ENCODE results near the gene MGARP. TPM values are rescaled to one million over a fixed set of nuclear protein-coding genes. Genes with fewer than 3 reads are reported as not detected.

Gene MGARP
- total and polyA plus RNA-seq, 12 donors, result 0.36 to 2.3 (median 1.4) TPM; not detected in 1

DNA sequence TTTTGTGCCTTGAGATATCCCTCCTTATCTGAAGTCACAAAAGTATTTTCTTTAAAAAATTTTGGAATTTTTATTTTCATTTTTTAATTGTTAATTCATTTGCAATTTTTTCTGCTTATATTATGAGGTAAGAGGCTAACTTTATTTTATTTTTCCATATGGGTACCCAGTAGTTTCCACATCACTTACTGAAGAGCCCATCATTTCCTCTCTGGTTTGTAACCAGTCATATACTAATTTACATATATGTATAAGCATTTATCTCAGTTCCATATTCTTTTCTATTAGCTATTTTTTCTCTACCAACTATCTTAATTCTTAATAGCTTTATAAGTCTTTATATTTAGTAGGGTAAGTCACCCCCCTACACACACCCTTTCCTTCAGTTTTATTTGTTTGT is 27.0 kb downstream of the MGARP start:
- no peak for ATAC-seq
- Histone ChIP-seq H3K27me3 (no peaks in the 10 kb centered on the region), H3K4me1 (no peaks in the 10 kb centered on the region), H3K9me3 (no peaks in the 10 kb centered on the region), H3K36me3 (no peaks in the 10 kb centered on the region), H3K4me3 (no peak overlapping the region), H3K27ac (no peak overlapping the region)
- intact Hi-C loops (cut with DNase I), result no loop called here
- DNase-seq, result no peak
- TF ChIP-seq, protein P1, sequence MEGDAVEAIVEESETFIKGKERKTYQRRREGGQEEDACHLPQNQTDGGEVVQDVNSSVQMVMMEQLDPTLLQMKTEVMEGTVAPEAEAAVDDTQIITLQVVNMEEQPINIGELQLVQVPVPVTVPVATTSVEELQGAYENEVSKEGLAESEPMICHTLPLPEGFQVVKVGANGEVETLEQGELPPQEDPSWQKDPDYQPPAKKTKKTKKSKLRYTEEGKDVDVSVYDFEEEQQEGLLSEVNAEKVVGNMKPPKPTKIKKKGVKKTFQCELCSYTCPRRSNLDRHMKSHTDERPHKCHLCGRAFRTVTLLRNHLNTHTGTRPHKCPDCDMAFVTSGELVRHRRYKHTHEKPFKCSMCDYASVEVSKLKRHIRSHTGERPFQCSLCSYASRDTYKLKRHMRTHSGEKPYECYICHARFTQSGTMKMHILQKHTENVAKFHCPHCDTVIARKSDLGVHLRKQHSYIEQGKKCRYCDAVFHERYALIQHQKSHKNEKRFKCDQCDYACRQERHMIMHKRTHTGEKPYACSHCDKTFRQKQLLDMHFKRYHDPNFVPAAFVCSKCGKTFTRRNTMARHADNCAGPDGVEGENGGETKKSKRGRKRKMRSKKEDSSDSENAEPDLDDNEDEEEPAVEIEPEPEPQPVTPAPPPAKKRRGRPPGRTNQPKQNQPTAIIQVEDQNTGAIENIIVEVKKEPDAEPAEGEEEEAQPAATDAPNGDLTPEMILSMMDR (IDR thresholded peaks at IDR 0.05), result no peak

DNA sequence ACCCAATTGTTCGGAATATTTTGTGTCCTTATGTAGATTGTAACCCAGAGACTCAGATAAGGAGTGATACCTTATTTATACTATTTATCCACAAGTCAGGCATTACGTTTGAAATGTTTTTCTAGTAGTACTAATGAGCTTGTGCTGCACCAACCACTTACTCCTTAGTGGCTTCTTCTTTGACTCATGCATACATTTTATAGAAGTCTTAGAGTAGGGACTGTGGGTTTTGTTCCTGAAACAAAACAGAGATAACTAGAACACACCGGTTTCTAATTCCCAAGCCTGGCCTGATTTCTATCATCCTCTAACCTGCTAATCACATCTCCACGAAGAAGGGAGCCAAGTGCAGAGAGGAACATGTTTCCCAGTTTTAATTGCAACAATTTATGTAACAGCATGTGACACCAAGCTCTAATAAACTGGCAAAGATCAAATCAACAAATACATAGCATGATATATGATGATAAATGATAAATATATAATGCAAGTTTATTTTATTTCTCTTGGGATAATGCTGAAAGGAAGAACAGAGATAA is 32.3 kb downstream of the MGARP start:
- H3K4me3 ChIP-seq, result no peak overlapping the region
- H3K36me3 ChIP-seq, result no peaks in the 10 kb centered on the region
- DNase-seq (no peak), ATAC-seq (no peak)
- no peak overlapping the region for H3K27ac ChIP-seq
- H3K4me1 ChIP-seq, result peaks cover 0 to 5% (median 0%) of the 10 kb centered on the region in 9 donors
- intact Hi-C loops (cut with DNase I), result no loop called here
- 70 to 76% methylated on average over 4 of the region's 4 CpGs for WGBS, 2 donors
- TF ChIP-seq, protein P1 (IDR thresholded peaks at IDR 0.05), result no peak
- no peaks in the 10 kb centered on the region for H3K27me3 ChIP-seq
- no peaks in the 10 kb centered on the region for H3K9me3 ChIP-seq

DNA sequence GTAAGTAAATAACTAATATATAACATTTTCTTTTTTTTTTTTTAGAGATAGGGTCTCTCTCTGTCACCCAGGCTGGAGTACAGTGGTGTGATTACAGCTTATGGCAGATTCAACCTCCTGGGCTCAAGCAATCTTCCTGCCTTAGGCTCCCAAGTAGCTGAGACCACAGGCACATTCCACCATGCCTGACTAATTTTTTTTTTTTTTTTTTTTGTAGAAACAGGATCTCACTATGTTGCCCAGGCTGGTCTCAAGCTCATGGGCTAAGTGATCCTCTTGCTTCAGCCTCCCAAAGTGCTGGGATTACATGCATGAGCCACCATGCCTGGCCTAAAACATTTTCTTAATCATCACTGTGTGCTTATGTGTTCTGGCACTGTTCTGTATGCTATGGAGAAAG is 32.8 kb downstream of the MGARP start:
- Histone ChIP-seq H3K4me1 (peaks cover 0 to 5% (median 0%) of the 10 kb centered on the region in 9 donors), H3K36me3 (no peaks in the 10 kb centered on the region), H3K27ac (no peak overlapping the region), H3K27me3 (no peaks in the 10 kb centered on the region), H3K9me3 (no peaks in the 10 kb centered on the region), H3K4me3 (no peak overlapping the region)
- no peak for ATAC-seq
- intact Hi-C loops (cut with DNase I), result no loop called here
- TF ChIP-seq, protein P1 (IDR thresholded peaks at IDR 0.05), result no peak
- DNase-seq, result no peak

DNA sequence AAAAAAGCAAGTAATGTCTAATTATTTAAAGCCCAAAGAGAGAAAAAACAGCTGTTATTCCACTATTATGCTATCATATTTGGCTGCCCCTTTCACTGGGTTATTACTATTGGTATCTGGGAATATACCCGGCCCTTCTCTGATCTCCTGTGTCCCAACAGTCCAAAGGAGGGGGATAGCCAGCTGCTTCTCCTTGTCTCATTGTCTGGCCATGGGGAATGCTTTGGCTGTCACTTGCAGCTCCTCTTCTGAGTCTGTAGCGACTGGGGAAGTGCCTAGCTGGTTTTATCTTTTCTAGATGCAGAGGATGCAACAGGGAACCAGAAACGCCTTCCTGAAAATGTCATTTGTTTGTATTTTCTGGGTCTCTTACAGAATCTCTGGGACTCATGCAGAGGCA is 33.9 kb downstream of the MGARP start:
- ATAC-seq, result peak in 2 of 8 donors; percentile 17 to 41
- peaks cover 0 to 5% (median 0%) of the 10 kb centered on the region in 9 donors for H3K4me1 ChIP-seq
- no peaks in the 10 kb centered on the region for H3K36me3 ChIP-seq
- WGBS, 2 donors, result 72 to 74% methylated on average over 3 of the region's 3 CpGs
- H3K4me3 ChIP-seq, result no peak overlapping the region
- no peak for DNase-seq
- peak overlapping the region in 6 of 10 donors; percentile 10 to 44 (median 24) for H3K27ac ChIP-seq
- TF ChIP-seq, protein P1 (IDR thresholded peaks at IDR 0.05), result no peak
- no peaks in the 10 kb centered on the region for H3K9me3 ChIP-seq
- H3K27me3 ChIP-seq, result no peaks in the 10 kb centered on the region
- intact Hi-C loops (cut with DNase I), result no loop called here
